Esophagus (tissue), 2 donors: ENCODE results near the gene RDH13. TPM values are rescaled to one million over a fixed set of nuclear protein-coding genes. Genes with fewer than 3 reads are reported as not detected.
"Not testable (repeated sequence)": the region's sequence is repeated elsewhere in the genome, so short reads cannot be mapped to it uniquely, and the experiment has no call there.

Experiments
- H3K27ac ChIP-seq, 2 donors: one replicate each; pipeline ENCODE4 v1.5.1; 2013; ENCODE audit warnings: low read depth in 2 of 2, mild to moderate bottlenecking in 2 of 2, inconsistent platforms in 1 of 2, low read length in 1 of 2, moderate library complexity in 1 of 2
- H3K27me3 ChIP-seq, 2 donors: one replicate each; pipeline ENCODE4 v1.6.1; 2013; ENCODE audit warnings: low read length in 2 of 2, control low read depth in 1 of 2, mild to moderate bottlenecking in 1 of 2; ENCODE audit not compliant: insufficient read depth in 2 of 2, control insufficient read depth in 1 of 2
- H3K36me3 ChIP-seq, 2 donors: one replicate each; pipeline ENCODE4 v1.6.1; 2013; ENCODE audit warnings: low read length in 1 of 2; ENCODE audit not compliant: control insufficient read depth in 2 of 2, insufficient read depth in 2 of 2
- H3K4me1 ChIP-seq, 2 donors: one replicate each; pipeline ENCODE4 v1.6.1; 2013; ENCODE audit warnings: low read length in 1 of 2; ENCODE audit not compliant: control insufficient read depth in 2 of 2, insufficient read depth in 2 of 2
- H3K4me3 ChIP-seq, 2 donors: one replicate each; pipeline ENCODE4 v1.5.1; 2013; ENCODE audit warnings: low read length in 2 of 2, mild to moderate bottlenecking in 2 of 2, low read depth in 1 of 2, moderate library complexity in 1 of 2
- H3K9me3 ChIP-seq, 2 donors: one replicate each; pipeline ENCODE4 v1.6.1; 2013; ENCODE audit warnings: mild to moderate bottlenecking in 2 of 2, low read depth in 1 of 2, low read length in 1 of 2, moderate library complexity in 1 of 2; ENCODE audit not compliant: control insufficient read depth in 2 of 2, insufficient read depth in 1 of 2
- WGBS, 2 donors: extraction: QIAGEN DNeasy Blood & Tissue Kit; methylation state at CpG; one replicate each; pipeline ENCODE4 v1.1.7; 2013; 5-methylcytosine and 5-hydroxymethylcytosine counted together
- polyA plus RNA-seq, 2 donors: library from polyadenylated mRNA; stranded (reverse); fragments of 200-250 nt; gene quantifications; one replicate each; pipeline ENCODE4 v1.2.3, GENCODE V29; 2013
- donor health status: healthy with polysubstance abuse.
- donor health status: Bipolar disorder and iron deficiency.

Gene RDH13
- polyA plus RNA-seq, 2 donors, result 32.5 to 60.6 TPM

DNA sequence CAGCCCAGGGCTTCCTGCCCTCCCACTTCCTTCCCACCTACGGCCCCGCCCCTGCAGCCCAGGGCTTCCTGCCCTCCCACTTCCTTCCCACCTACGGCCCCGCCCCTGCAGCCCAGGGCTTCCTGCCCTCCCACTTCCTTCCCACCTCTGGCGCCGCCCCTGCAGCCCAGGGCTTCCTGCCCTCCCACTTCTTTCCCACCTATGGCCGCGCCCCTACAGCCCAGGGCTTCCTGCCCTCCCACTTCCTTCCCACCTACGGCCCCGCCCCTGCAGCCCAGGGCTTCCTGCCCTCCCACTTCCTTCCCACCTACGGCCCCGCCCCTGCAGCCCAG, 35.8 kb downstream of the RDH13 start:
- H3K27me3 ChIP-seq, H3K4me3 ChIP-seq, H3K4me1 ChIP-seq, H3K36me3 ChIP-seq, H3K9me3 ChIP-seq, H3K27ac ChIP-seq: not testable (repeated sequence)
- WGBS, 2 donors, result 89 to 100% methylated on average over 3 to 10 of the region's 12 CpGs

DNA sequence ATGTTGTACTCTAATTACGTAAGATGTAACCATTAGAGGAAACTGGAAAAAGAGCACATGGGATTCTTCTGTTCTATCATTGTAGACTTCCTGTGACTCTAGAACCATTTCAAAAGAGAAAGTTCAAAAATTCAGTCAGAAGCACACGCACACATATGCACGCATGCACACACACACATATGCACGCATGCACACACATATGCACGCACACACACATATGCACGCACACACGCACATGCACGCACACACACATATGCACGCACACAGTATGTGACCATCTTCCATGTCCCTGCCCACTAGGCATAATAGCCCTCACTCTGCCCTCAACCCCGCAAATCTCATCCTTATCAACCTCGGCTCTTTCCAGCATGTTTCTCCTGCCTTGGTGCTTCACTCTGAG, 38.8 kb downstream of the RDH13 start:
- Histone ChIP-seq H3K27ac (no peak overlapping the region), H3K4me1 (no peaks in the 10 kb centered on the region), H3K27me3 (no peaks in the 10 kb centered on the region), H3K36me3 (no peaks in the 10 kb centered on the region), H3K9me3 (no peaks in the 10 kb centered on the region), H3K4me3 (no peak overlapping the region)
- 82 to 93% methylated on average over 11 of the region's 11 CpGs for WGBS, 2 donors

DNA sequence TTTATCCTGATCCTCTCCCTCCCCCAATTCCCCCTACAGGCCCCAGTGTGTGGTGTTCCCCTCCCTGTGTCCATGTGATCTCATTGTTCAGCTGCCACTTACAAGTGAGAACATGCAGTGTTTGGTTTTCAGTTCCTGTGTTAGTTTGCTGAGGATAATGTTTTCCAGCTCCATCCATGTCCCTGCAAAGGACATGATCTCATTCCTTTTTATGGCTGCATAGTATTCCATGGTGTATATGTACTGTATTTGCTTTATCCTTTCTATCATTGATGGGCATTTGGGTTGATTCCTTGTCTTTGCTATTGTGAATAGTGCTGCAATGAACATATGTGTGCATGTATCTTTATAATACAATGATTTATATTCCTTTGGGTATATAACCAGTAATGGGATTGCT, 42.6 kb downstream of the RDH13 start:
- not testable (repeated sequence) for H3K4me3 ChIP-seq, H3K36me3 ChIP-seq, H3K9me3 ChIP-seq, H3K27ac ChIP-seq, H3K4me1 ChIP-seq, H3K27me3 ChIP-seq

DNA sequence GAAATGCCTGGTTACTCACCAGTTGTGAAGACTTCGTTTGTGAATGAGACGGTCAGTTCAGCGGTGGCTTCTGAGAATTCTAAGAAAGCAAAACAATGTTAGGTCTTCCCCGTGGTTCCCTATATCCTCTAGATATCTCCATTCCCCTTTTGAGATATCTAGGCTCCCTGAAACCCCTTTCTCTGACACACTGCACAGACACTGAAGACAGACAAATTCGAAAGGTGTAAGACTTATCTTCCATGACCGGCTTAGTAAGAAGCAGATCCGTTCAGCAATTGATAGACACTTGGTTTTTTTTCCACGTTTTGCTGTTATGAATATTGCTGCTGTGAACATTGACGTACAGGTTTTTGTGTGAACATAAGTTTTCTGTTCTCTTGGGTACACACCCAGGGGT, 44.3 kb downstream of the RDH13 start:
- no peak overlapping the region for H3K27ac ChIP-seq
- 80 to 82% methylated on average over 9 of the region's 9 CpGs for WGBS, 2 donors
- no peaks in the 10 kb centered on the region for H3K27me3 ChIP-seq
- H3K36me3 ChIP-seq, result no peaks in the 10 kb centered on the region
- H3K9me3 ChIP-seq, result no peaks in the 10 kb centered on the region
- H3K4me3 ChIP-seq, result no peak overlapping the region
- no peaks in the 10 kb centered on the region for H3K4me1 ChIP-seq

DNA sequence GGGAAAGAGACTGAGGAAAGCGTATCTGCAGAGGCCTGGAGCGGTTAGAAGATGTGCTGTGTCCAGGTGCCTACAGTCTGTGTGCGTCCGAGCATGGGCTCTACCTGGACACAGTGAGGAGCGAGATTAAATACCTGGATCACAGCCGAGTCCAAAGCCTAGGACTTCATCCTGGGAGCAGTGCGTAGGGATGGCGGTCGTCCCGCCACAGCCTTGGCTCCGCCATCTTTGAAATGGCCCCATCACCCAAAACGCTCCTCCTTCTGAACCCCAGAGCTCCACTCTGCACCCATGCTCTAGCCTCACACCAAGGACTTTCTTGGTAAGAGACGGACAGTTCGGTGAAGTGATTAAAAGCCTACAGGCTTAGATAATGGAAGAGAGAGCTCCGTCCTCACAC, 44.7 kb downstream of the RDH13 start:
- Histone ChIP-seq H3K4me1 (no peaks in the 10 kb centered on the region), H3K9me3 (no peaks in the 10 kb centered on the region), H3K4me3 (no peak overlapping the region), H3K27me3 (no peaks in the 10 kb centered on the region), H3K36me3 (no peaks in the 10 kb centered on the region), H3K27ac (no peak overlapping the region)
- WGBS, 2 donors, result 88 to 91% methylated on average over 15 of the region's 15 CpGs

DNA sequence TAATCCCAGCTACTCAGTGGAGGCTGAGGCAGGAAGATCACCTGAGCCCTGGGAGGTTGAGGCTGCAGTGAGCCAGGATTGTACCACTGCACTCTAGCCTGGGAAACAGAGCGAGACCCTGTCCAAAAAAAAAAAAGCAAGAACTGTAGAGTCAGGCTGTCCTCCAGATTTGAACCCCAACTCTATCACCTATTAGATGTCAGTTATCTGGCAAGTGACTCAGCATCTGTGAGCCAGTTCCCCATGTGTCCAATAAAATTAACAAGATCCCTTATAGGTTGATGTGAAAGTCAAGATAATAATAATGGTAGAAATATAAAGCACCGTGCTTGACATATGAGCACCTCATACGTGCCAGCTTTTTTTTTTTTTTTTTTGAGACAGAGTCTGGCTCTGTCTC, 46.9 kb downstream of the RDH13 start:
- 57 to 68% methylated on average over 3 of the region's 3 CpGs for WGBS, 2 donors
- Histone ChIP-seq H3K36me3 (no peaks in the 10 kb centered on the region), H3K27me3 (no peaks in the 10 kb centered on the region), H3K9me3 (no peaks in the 10 kb centered on the region), H3K4me3 (no peak overlapping the region), H3K27ac (no peak overlapping the region), H3K4me1 (no peaks in the 10 kb centered on the region)

DNA sequence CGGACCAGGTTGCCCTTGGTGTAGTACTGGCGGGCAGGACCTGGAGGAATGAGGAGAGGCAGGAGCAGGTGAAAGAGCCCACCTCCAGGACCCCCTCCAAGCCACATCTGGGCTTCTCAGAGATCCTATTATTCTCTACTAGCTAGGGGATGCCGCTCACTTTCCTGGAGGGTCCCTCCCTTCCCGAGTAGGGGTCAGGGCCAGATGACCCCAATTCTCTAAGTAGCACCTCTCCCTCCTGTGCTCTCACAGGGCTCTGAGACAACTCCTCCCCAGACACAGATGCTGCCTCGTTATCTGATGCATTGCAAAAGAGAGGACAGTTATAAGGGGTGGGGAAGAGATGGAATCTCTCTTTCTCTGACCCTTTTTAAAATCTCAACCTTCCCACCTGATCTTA, 47.8 kb downstream of the RDH13 start:
- H3K4me3 ChIP-seq, result no peak overlapping the region
- 55 to 76% methylated on average over 5 of the region's 5 CpGs for WGBS, 2 donors
- H3K4me1 ChIP-seq, result no peaks in the 10 kb centered on the region
- no peak overlapping the region for H3K27ac ChIP-seq
- no peaks in the 10 kb centered on the region for H3K9me3 ChIP-seq
- no peaks in the 10 kb centered on the region for H3K36me3 ChIP-seq
- no peaks in the 10 kb centered on the region for H3K27me3 ChIP-seq

DNA sequence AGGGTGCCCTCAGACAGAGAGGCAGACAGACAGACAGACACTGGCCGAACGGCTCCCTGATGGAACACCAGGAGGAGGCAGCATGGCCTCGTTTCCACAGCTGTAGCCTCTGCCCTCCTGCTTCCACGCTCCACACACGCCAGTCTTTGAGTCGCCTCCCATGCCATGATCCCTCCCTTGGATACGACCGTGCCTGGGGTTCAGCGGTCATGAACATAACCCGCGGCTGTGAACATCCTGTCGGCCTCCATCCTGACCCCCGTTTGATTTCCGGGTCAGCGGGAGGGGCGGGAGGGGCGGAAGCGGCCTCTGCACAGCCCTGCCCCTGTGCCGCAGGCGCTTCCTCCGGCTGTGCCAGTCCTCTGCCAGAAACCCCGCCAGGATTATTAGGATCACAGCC, 48.2 kb downstream of the RDH13 start:
- Histone ChIP-seq H3K4me1 (no peaks in the 10 kb centered on the region), H3K4me3 (no peak overlapping the region), H3K9me3 (no peaks in the 10 kb centered on the region), H3K36me3 (no peaks in the 10 kb centered on the region), H3K27me3 (no peaks in the 10 kb centered on the region), H3K27ac (no peak overlapping the region)
- WGBS, 2 donors, result 68 to 76% methylated on average over 22 of the region's 22 CpGs

DNA sequence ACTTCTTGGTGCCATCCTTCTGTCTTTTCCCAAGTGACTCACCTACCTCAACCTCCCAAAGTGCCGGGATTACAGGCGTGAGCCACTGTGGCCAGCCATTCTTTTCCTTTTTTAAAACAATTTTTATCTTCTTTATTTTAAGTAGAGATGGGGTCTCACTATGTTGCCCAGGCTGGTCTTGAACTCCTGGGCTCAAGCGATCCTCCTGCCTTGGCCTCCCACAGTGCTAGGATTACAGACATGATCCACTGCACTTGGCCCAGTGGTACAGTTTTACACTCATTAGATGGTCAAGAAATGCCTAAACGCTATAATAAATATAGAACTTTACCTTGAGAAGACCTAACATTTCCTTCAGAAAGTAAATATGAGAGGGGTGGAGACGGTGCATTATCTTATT, 49.4 kb downstream of the RDH13 start:
- Histone ChIP-seq H3K4me1 (no peaks in the 10 kb centered on the region), H3K36me3 (no peaks in the 10 kb centered on the region), H3K27ac (no peak overlapping the region), H3K27me3 (no peaks in the 10 kb centered on the region), H3K9me3 (no peaks in the 10 kb centered on the region), H3K4me3 (no peak overlapping the region)
- 73 to 78% methylated on average over 5 of the region's 5 CpGs for WGBS, 2 donors

DNA sequence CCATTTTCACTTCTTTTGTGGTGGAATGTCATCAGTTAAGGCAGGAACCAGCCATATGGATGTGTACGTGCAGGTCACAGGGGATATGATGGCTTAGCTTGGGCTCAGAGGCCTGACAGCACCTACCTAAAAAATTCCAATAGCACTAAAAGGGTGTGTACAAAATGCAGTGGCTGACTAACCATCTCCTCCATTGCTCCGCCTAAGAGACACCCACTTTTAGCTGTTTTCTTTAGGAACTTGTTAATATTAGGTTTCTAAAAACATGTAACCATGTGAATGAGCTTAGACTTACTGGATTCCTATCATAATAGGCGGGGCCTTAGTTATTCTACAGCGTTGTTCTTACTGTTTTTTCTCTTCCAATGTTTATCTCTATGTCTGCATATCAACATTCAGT, 50.6 kb downstream of the RDH13 start:
- Histone ChIP-seq H3K27me3 (no peaks in the 10 kb centered on the region), H3K4me1 (no peaks in the 10 kb centered on the region), H3K27ac (no peak overlapping the region), H3K9me3 (no peaks in the 10 kb centered on the region), H3K4me3 (no peak overlapping the region), H3K36me3 (no peaks in the 10 kb centered on the region)
- 66 to 78% methylated on average over 4 of the region's 4 CpGs for WGBS, 2 donors
